ENCODE measurements around the gene LRRC23. TPM values are rescaled to one million over a fixed set of nuclear protein-coding genes. Genes with fewer than 3 reads are reported as not detected.

LRRC23 gene
- total and polyA plus RNA-seq, 2 of the 13 experiments (the other 11 are each of a cell fraction or from before 2014, with no cell fraction given), result 6.0 to 7.8 TPM

GRCh38 chr12:6873094-6874014 lies 31.3 kb upstream of the LRRC23 start, which contains the start of gene SPSB2 (continued):
- peak; percentile 61; the same call in 1 of the 2 replicates for TF ChIP-seq PHF21A (CRISPR knock-in tag; IDR thresholded peaks at IDR 0.05)
- TF ChIP-seq ZFP37 (CRISPR knock-in tag; IDR thresholded peaks at IDR 0.05; ENCODE audit: borderline replicate concordance), result no peak
- no peak for TF ChIP-seq ZNF407 (CRISPR knock-in tag; IDR thresholded peaks at IDR 0.05; ENCODE audit: not compliant biosample characterization)
- no peak for TF ChIP-seq ATRX (CRISPR knock-in tag; IDR thresholded peaks at IDR 0.05; ENCODE audit: borderline replicate concordance)
- peak; percentile 32; the same call in 1 of the 2 replicates for TF ChIP-seq KMT2A (CRISPR knock-in tag; IDR thresholded peaks at IDR 0.05)
- no peak for TF ChIP-seq ZNF367 (CRISPR knock-in tag; IDR thresholded peaks at IDR 0.05; ENCODE audit: borderline replicate concordance)
- no peak for TF ChIP-seq ATF3 (CRISPR knock-in tag; IDR thresholded peaks at IDR 0.05)
- no peak for TF ChIP-seq SMAD1 (CRISPR knock-in tag; IDR thresholded peaks at IDR 0.05; ENCODE audit: borderline replicate concordance, low read depth)
- peak; percentile 75; the same call in 1 of the 2 replicates for TF ChIP-seq ZFX (CRISPR knock-in tag; IDR thresholded peaks at IDR 0.05; ENCODE audit: low read depth)
- peak; percentile 77; the same call in 1 of the 2 replicates for TF ChIP-seq TAF1 (CRISPR knock-in tag; IDR thresholded peaks at IDR 0.05)
- no peak for TF ChIP-seq GTF3A (CRISPR knock-in tag; conservative IDR thresholded peaks at IDR 0.05)
- TF ChIP-seq ZNF232 (CRISPR knock-in tag; IDR thresholded peaks at IDR 0.05; ENCODE audit: borderline replicate concordance), result no peak
- TF ChIP-seq ARID2 (CRISPR knock-in tag; IDR thresholded peaks at IDR 0.05; ENCODE audit: borderline replicate concordance), result peak; percentile 47; the same call in 1 of the 2 replicates
- TF ChIP-seq FOXO4 (CRISPR knock-in tag; conservative IDR thresholded peaks at IDR 0.05), result no peak
- TF ChIP-seq TOE1 (CRISPR knock-in tag; IDR thresholded peaks at IDR 0.05), result no peak
- TF ChIP-seq ZNF496 (CRISPR knock-in tag; IDR thresholded peaks at IDR 0.05; ENCODE audit: insufficient replicate concordance), result no peak
- TF ChIP-seq MAX (IDR thresholded peaks at IDR 0.05), result peak; percentile 48; the same call in 1 of the 2 replicates
- TF ChIP-seq ARNT2 (CRISPR knock-in tag; IDR thresholded peaks at IDR 0.05; ENCODE audit: low read depth), result peak; percentile 74; the same call in 1 of the 2 replicates
